ENCODE results near the gene BACE2. TPM values are rescaled to one million over a fixed set of nuclear protein-coding genes. Genes with fewer than 3 reads are reported as not detected.

The BACE2 gene
- polyA plus RNA-seq, 2 of the 4 experiments (the other 2 are of a cell fraction), result 15.2 to 26.0 TPM

- no peak for TF ChIP-seq ESRRA (IDR thresholded peaks at IDR 0.05; ENCODE audit: borderline replicate concordance, low read length)
Measured at GRCh38 chr21:41153443-41153842, 14.5 kb upstream of the BACE2 start (continued).

- POLR2A ChIA-PET, result no interaction called here
- no peak for FAIRE-seq
- no peak overlapping the region for H3K4me2 ChIP-seq
- 50% methylated on average over 5 of the region's 5 CpGs for WGBS (ENCODE audit: missing lambda C conversion rate)
- no peak for ATAC-seq
- CTCF ChIA-PET, result interaction anchor here (1.2 to 1.9 kb wide), 3 partner anchors 9 to 12 kb away, joined by 3 to 5 read pairs (median 3); no protein-coding TSS in a partner anchor
- no peak for DNase-seq (ENCODE audit: low read depth in 1 of 2, low spot score in 1 of 2)
- no peaks in the 10 kb centered on the region for H3K4me1 ChIP-seq
- TF ChIP-seq BCL3 (IDR thresholded peaks at IDR 0.05), result no peak
- peaks cover 6% of the 10 kb centered on the region; the same call in 2 of the 3 replicates for H3K9me3 ChIP-seq
- no peak overlapping the region for H3K4me3 ChIP-seq
- no peak overlapping the region for H3K27ac ChIP-seq
Measured at GRCh38 chr21:41156142-41156541, 11.8 kb upstream of the BACE2 start.

- POLR2A ChIA-PET, result no interaction called here
Measured at GRCh38 chr21:41158026-41158425, 9.9 kb upstream of the BACE2 start.

GRCh38 chr21:41160036-41160435 lies 7.9 kb upstream of the BACE2 start:
- no peak overlapping the region for H3K4me2 ChIP-seq
- peaks cover 6% of the 10 kb centered on the region; the same call in 2 of the 3 replicates for H3K9me3 ChIP-seq
- ChIA-PET CTCF (interaction anchor here (0.8 kb wide), 1 partner anchor 8 kb away, joined by 3 read pairs; the partner anchor contains the start of gene BACE2), POLR2A (no interaction called here)
- TF ChIP-seq ZNF302 (CRISPR knock-in tag; IDR thresholded peaks at IDR 0.05) (no peak), POLR2AphosphoS2 (conservative IDR thresholded peaks at IDR 0.05; ENCODE audit: low read length) (no peak), PBX3 (IDR thresholded peaks at IDR 0.05) (no peak), POLR2A (IDR thresholded peaks at IDR 0.05; ENCODE audit: low read length) (no peak), NPAS2 (CRISPR knock-in tag; IDR thresholded peaks at IDR 0.05; ENCODE audit: borderline replicate concordance) (no peak), E2F6 (IDR thresholded peaks at IDR 0.05; ENCODE audit: borderline replicate concordance, low read depth) (no peak), MAZ (IDR thresholded peaks at IDR 0.05; ENCODE audit: borderline replicate concordance, low read depth, low read length) (no peak), RFX5 (IDR thresholded peaks at IDR 0.05) (no peak), ELK1 (IDR thresholded peaks at IDR 0.05; ENCODE audit: low read depth, low read length) (no peak), MAFK (IDR thresholded peaks at IDR 0.05; ENCODE audit: partially characterized antibody) (no peak), ZSCAN20 (CRISPR knock-in tag; IDR thresholded peaks at IDR 0.05) (no peak)
- no peak for FAIRE-seq
- no peak overlapping the region for H3K27ac ChIP-seq
- ATAC-seq, result no peak
- H3K4me1 ChIP-seq, result peaks cover 2% of the 10 kb centered on the region; the same call in 1 of the 3 replicates
- DNase-seq (ENCODE audit: low read depth in 1 of 2, low spot score in 1 of 2), result no peak
- H3K4me3 ChIP-seq, result no peak overlapping the region
- WGBS (ENCODE audit: missing lambda C conversion rate), result 56% methylated on average over 5 of the region's 5 CpGs

More at GRCh38 chr21:41158026-41158425, 9.9 kb upstream of the BACE2 start:
- 79% methylated on average over 2 of the region's 2 CpGs for WGBS (ENCODE audit: missing lambda C conversion rate)
- Histone ChIP-seq H3K27ac (no peak overlapping the region), H3K4me2 (no peak overlapping the region), H3K9me3 (peaks cover 6% of the 10 kb centered on the region; the same call in 2 of the 3 replicates), H3K4me3 (no peak overlapping the region), H3K4me1 (no peaks in the 10 kb centered on the region)
- ATAC-seq (no peak), FAIRE-seq (no peak), DNase-seq (ENCODE audit: low read depth in 1 of 2, low spot score in 1 of 2) (no peak)
- CTCF ChIA-PET, result no interaction called here
- no peak for TF ChIP-seq E2F6 (IDR thresholded peaks at IDR 0.05; ENCODE audit: borderline replicate concordance, low read depth)
- TF ChIP-seq EHMT2 (IDR thresholded peaks at IDR 0.05; ENCODE audit: low read depth), result no peak
- TF ChIP-seq REST (IDR thresholded peaks at IDR 0.05), result no peak
- TF ChIP-seq JUNB (IDR thresholded peaks at IDR 0.05), result no peak
- TF ChIP-seq POLR2A (IDR thresholded peaks at IDR 0.05; ENCODE audit: low read length), result no peak
- no peak for TF ChIP-seq HES2 (IDR thresholded peaks at IDR 0.05)
- no peak for TF ChIP-seq HOXA7 (CRISPR knock-in tag; IDR thresholded peaks at IDR 0.05)
